GM12878 (cell line): ENCODE results near the gene SMIM9.

Experiments used
- SIN3A ChIP-seq: IDR thresholded peaks from 2 replicates; pipeline ENCODE4 v1.6.1; 2012; ENCODE audit warnings: low read depth, low read length, improper control_type of control experiment
- USF2 ChIP-seq: IDR thresholded peaks from 2 replicates; pipeline ENCODE4 v1.6.1; 2011; ENCODE audit warnings: low read depth, low read length, improper control_type of control experiment, borderline replicate concordance

DNA sequence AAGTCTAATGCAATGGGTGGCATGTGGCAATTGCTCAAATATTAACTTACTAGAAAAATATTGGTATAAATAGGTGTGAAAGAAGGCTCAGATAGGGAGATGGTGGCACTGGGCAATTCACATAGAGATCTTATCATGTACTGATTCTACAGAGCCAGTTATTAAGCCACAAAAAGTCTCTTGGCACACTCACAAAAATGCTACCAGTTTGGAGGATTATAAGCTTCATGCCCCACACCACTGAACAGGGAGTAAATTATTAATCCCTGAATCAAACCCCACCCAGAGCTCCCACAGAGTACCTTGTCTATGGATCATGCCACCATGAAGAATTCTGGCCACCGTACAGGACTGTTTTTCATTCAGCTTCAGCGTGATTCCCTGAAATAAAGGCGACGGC is 43.0 kb downstream of the SMIM9 start:
- TF ChIP-seq USF2 (no peak), SIN3A (no peak)
